BJ (cell line): ENCODE data around the gene SIGLEC5. TPM values are rescaled to one million over a fixed set of nuclear protein-coding genes. Genes with fewer than 3 reads are reported as not detected.

Experiments
- CTCF ChIA-PET: fragments of 350-600 bp; formaldehyde crosslinking; extraction: SDS; loops from one replicate; lab custom pipeline; 2021; ENCODE audit warnings: antibody characterized with exemption, inconsistent platforms; lab: Yijun Ruan, JAX
- POLR2A ChIA-PET: fragments of 300-600 bp; sonication (Branson Sonifier 250); formaldehyde crosslinking; extraction: SDS; loops from one replicate; lab custom pipeline; 2021; ENCODE audit warnings: antibody characterized with exemption; lab: Charles Lee
- DNase-seq: peaks from one replicate; pipeline ENCODE4 v3.0.0-alpha.2; 2011; ENCODE audit warnings: low read depth
- H3K27me3 ChIP-seq: 2 replicates; pipeline ENCODE4 v1.6.0; 2011; ENCODE audit warnings: low read length; ENCODE audit not compliant: control insufficient read depth, insufficient read depth
- H3K36me3 ChIP-seq: 2 replicates; pipeline ENCODE4 v1.5.1; 2011; ENCODE audit warnings: low read length; ENCODE audit not compliant: control insufficient read depth, insufficient read depth
- H3K4me3 ChIP-seq: 2 replicates; pipeline ENCODE4 v1.5.1; 2011; ENCODE audit warnings: low read depth, mild to moderate bottlenecking, control low read depth, low read length
- polyA plus RNA-seq: library from polyadenylated mRNA; depleted of rRNA; stranded (reverse); fragments of >200 nt; gene quantifications from 2 replicates; pipeline ENCODE4 v1.2.3, GENCODE V29; 2011
- TF ChIP-seq, protein P1 (sequence below): IDR thresholded peaks from 2 replicates; pipeline ENCODE4 v1.5.1; 2011; ENCODE audit warnings: low read depth, mild to moderate bottlenecking, control low read depth, inconsistent platforms, low read length, moderate library complexity; ENCODE audit not compliant: insufficient read depth

SIGLEC5 gene
- polyA plus RNA-seq, 1 experiment = not detected

DNA sequence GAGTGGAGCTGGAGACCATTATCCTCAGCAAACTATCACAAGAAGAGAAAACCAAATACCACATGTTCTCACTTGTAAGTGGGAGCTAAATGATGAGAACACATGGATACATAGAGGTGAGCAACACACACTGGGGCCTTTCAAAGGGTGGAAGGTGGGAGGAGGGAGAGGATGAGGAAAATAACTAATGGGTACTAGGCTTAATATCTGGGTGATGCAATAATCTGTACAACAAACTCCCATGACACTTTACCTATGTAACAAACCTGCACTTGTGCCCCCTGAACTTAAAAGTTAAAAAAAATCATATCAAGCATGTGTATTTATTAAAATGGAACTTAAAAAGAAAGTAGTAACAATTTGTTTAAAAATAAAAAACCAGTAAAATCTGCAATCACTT is 11.4 kb upstream of the SIGLEC5 start:
- TF ChIP-seq, protein P1, sequence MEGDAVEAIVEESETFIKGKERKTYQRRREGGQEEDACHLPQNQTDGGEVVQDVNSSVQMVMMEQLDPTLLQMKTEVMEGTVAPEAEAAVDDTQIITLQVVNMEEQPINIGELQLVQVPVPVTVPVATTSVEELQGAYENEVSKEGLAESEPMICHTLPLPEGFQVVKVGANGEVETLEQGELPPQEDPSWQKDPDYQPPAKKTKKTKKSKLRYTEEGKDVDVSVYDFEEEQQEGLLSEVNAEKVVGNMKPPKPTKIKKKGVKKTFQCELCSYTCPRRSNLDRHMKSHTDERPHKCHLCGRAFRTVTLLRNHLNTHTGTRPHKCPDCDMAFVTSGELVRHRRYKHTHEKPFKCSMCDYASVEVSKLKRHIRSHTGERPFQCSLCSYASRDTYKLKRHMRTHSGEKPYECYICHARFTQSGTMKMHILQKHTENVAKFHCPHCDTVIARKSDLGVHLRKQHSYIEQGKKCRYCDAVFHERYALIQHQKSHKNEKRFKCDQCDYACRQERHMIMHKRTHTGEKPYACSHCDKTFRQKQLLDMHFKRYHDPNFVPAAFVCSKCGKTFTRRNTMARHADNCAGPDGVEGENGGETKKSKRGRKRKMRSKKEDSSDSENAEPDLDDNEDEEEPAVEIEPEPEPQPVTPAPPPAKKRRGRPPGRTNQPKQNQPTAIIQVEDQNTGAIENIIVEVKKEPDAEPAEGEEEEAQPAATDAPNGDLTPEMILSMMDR = no peak
- no peak for DNase-seq
- ChIA-PET CTCF (no interaction called here), POLR2A (no interaction called here)
- Histone ChIP-seq H3K36me3 (no peaks in the 10 kb centered on the region), H3K27me3 (no peaks in the 10 kb centered on the region), H3K4me3 (no peak overlapping the region)

DNA sequence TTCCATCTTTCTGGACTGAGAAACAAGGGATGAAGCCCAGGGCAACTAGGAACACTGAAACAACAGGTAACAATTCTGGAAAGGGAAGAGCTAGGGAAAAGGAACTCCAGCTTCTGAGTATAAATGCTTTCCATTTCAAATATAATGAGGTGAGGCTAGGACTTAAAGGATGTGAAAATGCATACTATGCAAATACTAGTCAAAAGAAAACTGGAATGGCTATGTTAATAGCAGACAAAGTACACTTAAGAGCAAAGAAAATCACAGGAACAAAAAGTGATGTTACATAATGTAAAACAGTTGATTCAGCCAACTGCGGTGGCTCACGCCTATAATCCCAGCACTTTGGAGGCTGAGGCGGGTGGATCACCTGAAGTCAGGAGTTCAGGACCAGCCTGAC is 10.2 kb upstream of the SIGLEC5 start:
- ChIA-PET POLR2A (no interaction called here), CTCF (no interaction called here)
- TF ChIP-seq, protein P1 = no peak
- no peak for DNase-seq
- Histone ChIP-seq H3K27me3 (no peaks in the 10 kb centered on the region), H3K4me3 (no peak overlapping the region), H3K36me3 (no peaks in the 10 kb centered on the region)

DNA sequence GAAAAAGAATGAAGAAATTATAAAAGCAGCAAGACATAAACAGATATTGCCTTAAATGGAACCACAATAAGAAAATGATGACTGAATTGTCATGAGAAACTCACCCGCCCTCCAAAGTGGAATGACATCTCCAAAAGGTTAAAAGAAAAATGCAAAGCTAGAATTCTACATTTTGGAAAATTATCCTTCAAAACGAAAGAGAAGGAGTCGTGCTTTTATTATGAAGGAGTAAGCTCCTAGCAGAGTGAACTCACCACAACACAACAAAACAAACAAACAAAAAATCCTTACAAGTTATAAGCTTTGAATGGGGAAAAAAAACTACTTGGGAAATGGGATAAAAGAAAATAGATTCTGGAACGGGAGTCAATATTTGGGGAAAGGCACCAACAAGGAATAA is 9.7 kb upstream of the SIGLEC5 start:
- CTCF ChIA-PET = no interaction called here
- POLR2A ChIA-PET = no interaction called here
- Histone ChIP-seq H3K4me3 (no peak overlapping the region), H3K36me3 (no peaks in the 10 kb centered on the region), H3K27me3 (no peaks in the 10 kb centered on the region)
- no peak for DNase-seq
- TF ChIP-seq, protein P1 = no peak

DNA sequence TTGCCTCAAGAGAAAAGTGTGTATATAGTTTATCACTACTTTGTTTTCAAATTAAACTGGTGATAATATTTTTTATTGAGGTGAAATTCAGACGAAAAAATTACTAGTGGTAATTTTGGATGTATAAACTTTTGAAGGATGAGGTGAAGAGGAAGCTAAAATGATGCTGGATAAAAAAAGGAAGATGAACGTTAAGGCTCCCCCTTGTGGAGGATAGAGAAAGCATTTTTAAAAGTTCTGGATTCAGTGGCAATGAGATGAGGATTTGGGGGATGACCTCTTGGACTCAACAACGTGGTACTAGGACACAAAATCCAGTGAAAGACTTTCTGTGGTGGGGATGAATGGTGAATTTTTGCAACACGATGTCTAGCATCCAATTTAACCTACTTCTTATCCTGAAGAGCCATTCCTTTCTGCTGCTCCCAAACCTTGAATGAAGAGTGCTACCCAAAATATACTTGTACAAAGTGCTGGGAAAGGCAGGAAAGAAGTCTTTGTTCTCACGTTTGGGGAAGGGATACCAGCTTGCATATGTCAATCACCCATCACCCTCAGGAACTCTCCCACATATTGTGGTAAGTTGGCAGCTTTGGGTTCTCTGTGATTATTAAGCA is 7.3 kb upstream of the SIGLEC5 start:
- Histone ChIP-seq H3K36me3 (no peaks in the 10 kb centered on the region), H3K27me3 (no peaks in the 10 kb centered on the region), H3K4me3 (no peak overlapping the region)
- TF ChIP-seq, protein P1 = 0 out of 2 replicates have a peak, but pooled peaks have one; percentile 9
- ChIA-PET POLR2A (no interaction called here), CTCF (no interaction called here)
- no peak for DNase-seq

DNA sequence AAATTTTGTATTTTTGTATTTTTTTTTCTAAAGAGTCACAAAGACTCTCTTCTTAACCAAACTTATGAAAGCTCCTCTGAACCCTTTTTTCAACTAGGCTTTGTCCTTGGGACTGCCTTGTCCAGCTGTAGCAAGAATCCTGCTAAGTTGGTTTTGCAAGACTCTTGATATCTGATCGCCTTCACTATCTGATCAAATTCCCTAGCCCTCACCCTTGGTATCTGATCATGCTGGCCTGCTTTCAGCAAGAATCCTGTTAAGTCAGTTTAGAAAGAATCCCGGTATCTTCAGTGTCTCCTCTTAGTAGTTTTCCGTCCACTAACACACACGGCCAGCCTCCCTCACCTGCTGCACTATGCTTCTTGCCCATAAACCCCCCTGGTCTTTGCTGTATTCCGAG is 1.9 kb upstream of the SIGLEC5 start:
- CTCF ChIA-PET = no interaction called here
- Histone ChIP-seq H3K36me3 (no peaks in the 10 kb centered on the region), H3K4me3 (no peak overlapping the region), H3K27me3 (no peaks in the 10 kb centered on the region)
- POLR2A ChIA-PET = no interaction called here
- DNase-seq = no peak
- TF ChIP-seq, protein P1 = no peak
